H9 (cell line): ENCODE data around the gene ATP13A2. TPM values are rescaled to one million over a fixed set of nuclear protein-coding genes. Genes with fewer than 3 reads are reported as not detected.

Experiments
- DNase-seq: peaks from one replicate; pipeline ENCODE4 v3.0.0-alpha.2; 2017
- H2AFZ ChIP-seq: one replicate; pipeline ENCODE4 v1.6.1; 2013; ENCODE audit warnings: mild to moderate bottlenecking, low read length, control low read depth, moderate library complexity
- H2AK5ac ChIP-seq: 2 replicates; pipeline ENCODE4 v1.6.1; 2013; ENCODE audit warnings: low read length, control low read depth, mixed read lengths; ENCODE audit not compliant: insufficient read length
- H2BK120ac ChIP-seq: one replicate; pipeline ENCODE4 v1.6.1; 2013; ENCODE audit warnings: low read depth, mild to moderate bottlenecking, low read length, control low read depth, inconsistent platforms; ENCODE audit not compliant: poor library complexity, severe bottlenecking
- H2BK12ac ChIP-seq: 2 replicates; pipeline ENCODE4 v1.6.1; 2013; ENCODE audit warnings: low read length, control low read depth, mixed read lengths, low read depth; ENCODE audit not compliant: insufficient read length
- H2BK15ac ChIP-seq: 2 replicates; pipeline ENCODE4 v1.6.1; 2013; ENCODE audit warnings: low read depth, low read length, control low read depth
- H2BK20ac ChIP-seq: one replicate; pipeline ENCODE4 v1.6.1; 2013; ENCODE audit warnings: low read depth, mild to moderate bottlenecking, low read length, control low read depth, inconsistent platforms; ENCODE audit not compliant: poor library complexity, severe bottlenecking
- H2BK5ac ChIP-seq: 2 replicates; pipeline ENCODE4 v1.6.1; 2013; ENCODE audit warnings: low read length, control low read depth, mixed read lengths; ENCODE audit not compliant: insufficient read length
- H3K14ac ChIP-seq: 2 replicates; pipeline ENCODE4 v1.6.1; 2013; ENCODE audit warnings: low read length, control low read depth; ENCODE audit not compliant: insufficient read depth
- H3K18ac ChIP-seq: 2 replicates; pipeline ENCODE4 v1.6.1; 2013; ENCODE audit warnings: low read depth, mild to moderate bottlenecking, mixed read lengths, low read length, control low read depth; ENCODE audit not compliant: insufficient read length
- H3K23ac ChIP-seq: 2 replicates; pipeline ENCODE4 v1.6.1; 2013; ENCODE audit warnings: low read length, control low read depth, mixed read lengths, low read depth; ENCODE audit not compliant: insufficient read length
- H3K23me2 ChIP-seq: 2 replicates; pipeline ENCODE4 v1.6.1; 2013; ENCODE audit warnings: low read depth, mild to moderate bottlenecking, mixed read lengths, low read length, control low read depth; ENCODE audit not compliant: insufficient read length, poor library complexity, severe bottlenecking
- H3K27ac ChIP-seq: 2 replicates; pipeline ENCODE4 v1.5.1; 2013; ENCODE audit warnings: low read length, control low read depth, mixed read lengths, low read depth; ENCODE audit not compliant: insufficient read length
- H3K27me3 ChIP-seq: 2 replicates; pipeline ENCODE4 v1.6.1; 2013; ENCODE audit warnings: low read length, control low read depth, inconsistent platforms; ENCODE audit not compliant: insufficient read depth
- H3K4ac ChIP-seq: 2 replicates; pipeline ENCODE4 v1.6.1; 2013; ENCODE audit warnings: low read depth, mild to moderate bottlenecking, control low read depth, inconsistent platforms, low read length, moderate library complexity
- H3K4me1 ChIP-seq: 2 replicates; pipeline ENCODE4 v1.6.1; 2013; ENCODE audit warnings: low read length, control low read depth, inconsistent platforms; ENCODE audit not compliant: insufficient read depth
- H3K4me2 ChIP-seq: 2 replicates; pipeline ENCODE4 v1.6.1; 2013; ENCODE audit warnings: low read length, control low read depth, mixed read lengths; ENCODE audit not compliant: insufficient read length, insufficient read depth
- H3K56ac ChIP-seq: 2 replicates; pipeline ENCODE4 v1.6.1; 2013; ENCODE audit warnings: low read depth, mild to moderate bottlenecking, mixed read lengths, low read length, control low read depth; ENCODE audit not compliant: insufficient read length
- H3K79me1 ChIP-seq: 2 replicates; pipeline ENCODE4 v1.6.1; 2013; ENCODE audit warnings: low read depth, mild to moderate bottlenecking, moderate library complexity, low read length, control low read depth, inconsistent platforms; ENCODE audit not compliant: insufficient read depth, poor library complexity, severe bottlenecking
- H3K79me2 ChIP-seq: 2 replicates; pipeline ENCODE4 v1.6.1; 2013; ENCODE audit warnings: low read length, control low read depth, inconsistent platforms; ENCODE audit not compliant: insufficient read depth
- H3K9ac ChIP-seq: 2 replicates; pipeline ENCODE4 v1.6.1; 2013; ENCODE audit warnings: low read length, control low read depth, mixed read lengths; ENCODE audit not compliant: insufficient read length; ENCODE audit errors: extremely low read depth
- H3K9me3 ChIP-seq: one replicate; pipeline ENCODE4 v1.6.1; 2013; ENCODE audit warnings: low read depth, low read length, inconsistent platforms; ENCODE audit not compliant: control insufficient read depth
- H3T11ph ChIP-seq: one replicate; pipeline ENCODE4 v1.6.1; 2013; ENCODE audit warnings: mild to moderate bottlenecking, low read length, control low read depth, inconsistent platforms
- H4K20me1 ChIP-seq: one replicate; pipeline ENCODE4 v1.6.1; 2013; ENCODE audit not compliant: control insufficient read depth, insufficient read length, insufficient read depth
- H4K5ac ChIP-seq: 2 replicates; pipeline ENCODE4 v1.6.1; 2013; ENCODE audit warnings: low read depth, mild to moderate bottlenecking, mixed read lengths, low read length, control low read depth; ENCODE audit not compliant: insufficient read length
- H4K8ac ChIP-seq: replicated peaks from 2 replicates; pipeline ENCODE4 v1.6.1; 2013; ENCODE audit warnings: low read length, control low read depth, mixed read lengths, low read depth; ENCODE audit not compliant: insufficient read length
- H4K91ac ChIP-seq: 2 replicates; pipeline ENCODE4 v1.6.1; 2013; ENCODE audit warnings: low read depth, mild to moderate bottlenecking, moderate library complexity, mixed read lengths, low read length, control low read depth; ENCODE audit not compliant: insufficient read length
- H3K27ac Mint-ChIP-seq, 3 experiments: 2 replicates in 2 of 3; 3 replicates in 1 of 3; pipeline ENCODE4 v1.8.0; 2020 to 2021; ENCODE audit warnings: mixed read lengths in 3 of 3, mild to moderate bottlenecking in 1 of 3, moderate library complexity in 1 of 3
- H3K27me3 Mint-ChIP-seq: 2 replicates; pipeline ENCODE4 v1.8.0; 2021; ENCODE audit warnings: low read depth, mild to moderate bottlenecking, moderate library complexity, mixed read lengths
- H3K36me3 Mint-ChIP-seq, 3 experiments: 2 replicates in 2 of 3; 3 replicates in 1 of 3; pipeline ENCODE4 v1.8.0; 2020 to 2021; ENCODE audit warnings: low read depth in 3 of 3, mixed read lengths in 3 of 3; ENCODE audit not compliant: insufficient read depth in 1 of 3
- H3K4me1 Mint-ChIP-seq, 2 experiments: 2 replicates each; pipeline ENCODE4 v1.8.0; 2020; ENCODE audit warnings: mixed read lengths in 2 of 2
- H3K4me3 Mint-ChIP-seq, 2 experiments: 2 replicates in 1 of 2; 3 replicates in 1 of 2; pipeline ENCODE4 v1.8.0; 2020 to 2021; ENCODE audit warnings: mild to moderate bottlenecking in 2 of 2, mixed read lengths in 2 of 2, moderate library complexity in 1 of 2
- H3K9me3 Mint-ChIP-seq, 2 experiments: 2 replicates in 1 of 2; 3 replicates in 1 of 2; pipeline ENCODE4 v1.8.0; 2020; ENCODE audit warnings: mild to moderate bottlenecking in 2 of 2, mixed read lengths in 2 of 2, moderate library complexity in 1 of 2
- WGBS: extraction: QIAGEN DNeasy Blood & Tissue Kit; methylation state at CpG from one replicate; pipeline ENCODE4 v1.1.7; 2013; ENCODE audit warnings: missing lambda C conversion rate, low lambda C conversion rate, mixed read lengths; ENCODE audit not compliant: insufficient read length; ENCODE audit errors: extremely low coverage; 5-methylcytosine and 5-hydroxymethylcytosine counted together
- total RNA-seq: library from RNA; stranded (reverse); gene quantifications from 2 replicates; pipeline ENCODE4 v1.2.1, GENCODE V29; 2021
- TF ChIP-seq, protein P1 (sequence below): fragments of 200-600 bp; sonication (generic); conservative IDR thresholded peaks from 3 replicates; pipeline ENCODE4 v1.8.0; 2021; ENCODE audit warnings: antibody characterized with exemption, mild to moderate bottlenecking

Gene ATP13A2
- total RNA-seq, 1 experiment from 2014 or later = 53.6 TPM

DNA sequence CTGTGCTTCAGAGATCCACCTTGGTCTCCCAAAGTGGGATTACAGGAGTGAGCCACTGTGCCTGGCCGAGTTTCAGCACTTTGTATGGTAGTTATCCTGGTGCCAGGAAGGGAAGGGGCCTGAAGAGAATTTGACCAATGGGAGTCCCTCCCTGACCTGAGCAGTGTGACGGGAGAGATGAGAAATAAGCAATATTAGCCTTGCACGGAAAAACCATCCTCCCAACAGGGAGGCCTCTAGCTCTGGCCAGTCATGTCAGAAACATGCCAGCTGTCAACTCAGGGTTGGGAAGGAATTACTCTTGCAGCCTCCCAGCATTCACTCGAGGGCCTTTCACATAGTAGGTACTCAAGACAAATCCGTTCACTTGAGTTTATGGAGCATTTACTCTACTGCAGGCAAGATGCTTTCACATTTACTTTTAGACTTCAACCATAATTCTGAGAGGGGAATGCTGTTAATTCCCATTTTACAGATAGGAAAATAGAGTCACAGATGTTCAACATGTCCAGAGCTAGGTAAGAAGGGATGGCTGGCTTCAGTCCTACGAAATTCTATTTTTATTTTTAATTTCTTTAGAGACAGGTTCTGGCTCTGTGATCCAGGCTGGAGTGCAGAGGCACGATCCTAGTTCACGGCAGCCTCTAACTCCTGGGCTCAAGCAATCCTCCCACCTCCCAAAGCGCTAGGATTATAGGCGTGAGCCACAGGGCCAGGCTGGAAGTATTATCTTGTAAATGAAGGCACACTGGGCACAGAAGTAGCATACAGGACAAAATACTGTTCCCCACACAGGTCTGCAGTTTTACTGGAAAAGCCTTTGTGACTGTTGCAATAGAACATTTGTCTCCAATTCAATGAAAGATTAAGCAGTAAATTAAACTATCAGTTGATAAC is 3.2 kb upstream of the ATP13A2 start:
- H2BK15ac ChIP-seq = no peak overlapping the region
- no peak overlapping the region for H3K4me2 ChIP-seq
- H3K4me1 ChIP-seq = peaks cover 20% of the 10 kb centered on the region
- no peak overlapping the region for H3K9ac ChIP-seq
- no peak overlapping the region for H3K18ac ChIP-seq
- H3K23ac ChIP-seq = no peak overlapping the region
- no peak overlapping the region for H2AK5ac ChIP-seq
- H3K14ac ChIP-seq = no peak overlapping the region
- H3K27me3 ChIP-seq = no peaks in the 10 kb centered on the region
- no peak overlapping the region for H2AFZ ChIP-seq
- Mint-ChIP-seq H3K9me3 (no peaks in the 10 kb centered on the region; a peak in 1 of 5 replicates), H3K27ac (peak overlapping the region; percentile 86 to 93 (median 89); a peak in 5 of 7 replicates), H3K36me3 (peaks cover 5 to 23% (median 20%) of the 10 kb centered on the region in 3 experiments; a peak in 6 of 7 replicates), H3K27me3 (no peaks in the 10 kb centered on the region), H3K4me3 (peak overlapping the region; percentile 13 to 46; a peak in 4 of 5 replicates), H3K4me1 (peaks cover 52 to 57% of the 10 kb centered on the region in 2 experiments)
- peak; percentile 44 for DNase-seq
- H4K20me1 ChIP-seq = no peaks in the 10 kb centered on the region
- H2BK5ac ChIP-seq = no peak overlapping the region
- TF ChIP-seq, protein P1, sequence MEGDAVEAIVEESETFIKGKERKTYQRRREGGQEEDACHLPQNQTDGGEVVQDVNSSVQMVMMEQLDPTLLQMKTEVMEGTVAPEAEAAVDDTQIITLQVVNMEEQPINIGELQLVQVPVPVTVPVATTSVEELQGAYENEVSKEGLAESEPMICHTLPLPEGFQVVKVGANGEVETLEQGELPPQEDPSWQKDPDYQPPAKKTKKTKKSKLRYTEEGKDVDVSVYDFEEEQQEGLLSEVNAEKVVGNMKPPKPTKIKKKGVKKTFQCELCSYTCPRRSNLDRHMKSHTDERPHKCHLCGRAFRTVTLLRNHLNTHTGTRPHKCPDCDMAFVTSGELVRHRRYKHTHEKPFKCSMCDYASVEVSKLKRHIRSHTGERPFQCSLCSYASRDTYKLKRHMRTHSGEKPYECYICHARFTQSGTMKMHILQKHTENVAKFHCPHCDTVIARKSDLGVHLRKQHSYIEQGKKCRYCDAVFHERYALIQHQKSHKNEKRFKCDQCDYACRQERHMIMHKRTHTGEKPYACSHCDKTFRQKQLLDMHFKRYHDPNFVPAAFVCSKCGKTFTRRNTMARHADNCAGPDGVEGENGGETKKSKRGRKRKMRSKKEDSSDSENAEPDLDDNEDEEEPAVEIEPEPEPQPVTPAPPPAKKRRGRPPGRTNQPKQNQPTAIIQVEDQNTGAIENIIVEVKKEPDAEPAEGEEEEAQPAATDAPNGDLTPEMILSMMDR = no peak
- no peaks in the 10 kb centered on the region for H3K9me3 ChIP-seq
- H3T11ph ChIP-seq = no peak overlapping the region
- H2BK20ac ChIP-seq = no peak overlapping the region
- no peak overlapping the region for H4K5ac ChIP-seq
- no peak overlapping the region for H4K8ac ChIP-seq
- H2BK120ac ChIP-seq = no peak overlapping the region
- no peaks in the 10 kb centered on the region for H3K79me2 ChIP-seq
- H3K4ac ChIP-seq = no peak overlapping the region
- no peak overlapping the region for H3K27ac ChIP-seq
- H3K56ac ChIP-seq = no peak overlapping the region
- no peak overlapping the region for H2BK12ac ChIP-seq
- no peaks in the 10 kb centered on the region for H3K79me1 ChIP-seq
- WGBS = no CpG with 5 or more reads among the region's 10 CpGs
- H3K23me2 ChIP-seq = peaks cover 4% of the 10 kb centered on the region
- H4K91ac ChIP-seq = no peak overlapping the region
